NCI-H524 treated with DMSO at 0.1 percent for 48 hours (cell line): ENCODE measurements around the gene CEP131.
"Not testable (repeated sequence)": the region's sequence is repeated elsewhere in the genome, so short reads cannot be mapped to it uniquely, and the experiment has no call there.

Source experiments
- DNase-seq: peaks from one replicate; lab custom pipeline; 2025; lab: John Stamatoyannopoulos, UW

Gene CEP131

DNA sequence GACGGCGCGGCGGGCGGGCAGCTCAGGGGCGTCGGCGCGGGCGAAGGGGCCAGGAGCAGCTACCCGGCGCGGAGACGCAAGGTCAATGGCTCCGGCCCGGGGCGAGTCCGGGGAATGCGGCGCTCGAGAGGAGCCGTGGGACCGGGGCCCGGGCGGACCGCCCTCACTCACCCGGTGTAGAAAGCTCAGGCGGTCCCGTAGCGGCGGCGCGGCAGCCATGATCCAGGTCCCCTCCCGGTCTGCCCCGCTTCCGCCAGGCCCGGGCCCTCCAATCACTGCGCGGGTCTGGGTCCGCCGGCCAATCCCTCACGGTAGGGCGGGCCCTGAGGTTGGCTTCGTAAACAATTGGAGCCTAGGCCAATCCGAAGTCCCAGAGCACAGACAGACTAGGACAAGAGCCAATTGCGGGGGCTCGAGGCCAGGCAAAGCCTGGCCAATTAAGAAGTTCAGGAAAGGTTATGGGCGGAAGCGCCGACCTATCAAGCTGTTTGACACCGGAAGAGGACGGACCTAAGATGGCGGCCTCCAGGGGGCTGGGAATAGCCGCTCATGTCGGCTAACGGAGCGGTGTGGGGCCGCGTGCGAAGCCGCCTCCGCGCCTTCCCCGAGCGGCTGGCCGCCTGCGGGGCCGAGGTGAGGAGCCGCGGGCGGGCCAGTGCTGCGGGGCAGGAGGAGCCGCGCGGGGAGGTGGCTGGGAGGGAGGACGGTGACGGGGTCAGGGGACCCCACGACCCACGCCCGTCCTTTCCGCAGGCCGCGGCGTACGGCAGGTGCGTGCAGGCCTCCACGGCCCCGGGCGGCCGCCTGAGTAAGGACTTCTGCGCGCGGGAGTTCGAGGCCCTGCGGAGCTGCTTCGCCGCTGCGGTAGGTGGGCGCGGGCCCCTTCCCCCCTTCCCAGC, 16.3 kb upstream of the CEP131 start, which contains the start of the genes NDUFAF8 and TEPSIN:
TSS of gene NDUFAF8 (plus strand) at position 504 of the 899 bp plus-strand sequence. CDS start at position 550, 46 bp downstream.
TSS of gene TEPSIN (minus strand) at position 241 of the 899 bp plus-strand sequence. CDS start at position 219, 22 bp downstream.
- peak; percentile 100 for DNase-seq

DNA sequence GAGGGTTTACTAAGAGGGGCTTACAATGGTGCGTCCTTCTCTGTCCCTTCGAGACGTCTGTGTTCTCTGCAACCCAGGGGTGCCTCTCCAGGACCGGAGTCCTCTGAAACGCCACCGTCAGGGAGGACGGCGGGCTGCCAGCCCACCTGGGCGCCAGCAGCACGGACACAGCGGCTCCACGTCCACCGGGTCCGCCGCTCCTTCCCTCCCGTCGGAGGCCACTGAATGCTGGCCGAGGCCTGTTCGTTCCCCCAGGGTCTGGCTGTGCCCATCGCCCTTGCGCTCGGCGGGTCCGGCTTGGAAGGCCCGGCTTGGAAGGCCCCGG, 15.7 kb upstream of the CEP131 start:
- no peak for DNase-seq

DNA sequence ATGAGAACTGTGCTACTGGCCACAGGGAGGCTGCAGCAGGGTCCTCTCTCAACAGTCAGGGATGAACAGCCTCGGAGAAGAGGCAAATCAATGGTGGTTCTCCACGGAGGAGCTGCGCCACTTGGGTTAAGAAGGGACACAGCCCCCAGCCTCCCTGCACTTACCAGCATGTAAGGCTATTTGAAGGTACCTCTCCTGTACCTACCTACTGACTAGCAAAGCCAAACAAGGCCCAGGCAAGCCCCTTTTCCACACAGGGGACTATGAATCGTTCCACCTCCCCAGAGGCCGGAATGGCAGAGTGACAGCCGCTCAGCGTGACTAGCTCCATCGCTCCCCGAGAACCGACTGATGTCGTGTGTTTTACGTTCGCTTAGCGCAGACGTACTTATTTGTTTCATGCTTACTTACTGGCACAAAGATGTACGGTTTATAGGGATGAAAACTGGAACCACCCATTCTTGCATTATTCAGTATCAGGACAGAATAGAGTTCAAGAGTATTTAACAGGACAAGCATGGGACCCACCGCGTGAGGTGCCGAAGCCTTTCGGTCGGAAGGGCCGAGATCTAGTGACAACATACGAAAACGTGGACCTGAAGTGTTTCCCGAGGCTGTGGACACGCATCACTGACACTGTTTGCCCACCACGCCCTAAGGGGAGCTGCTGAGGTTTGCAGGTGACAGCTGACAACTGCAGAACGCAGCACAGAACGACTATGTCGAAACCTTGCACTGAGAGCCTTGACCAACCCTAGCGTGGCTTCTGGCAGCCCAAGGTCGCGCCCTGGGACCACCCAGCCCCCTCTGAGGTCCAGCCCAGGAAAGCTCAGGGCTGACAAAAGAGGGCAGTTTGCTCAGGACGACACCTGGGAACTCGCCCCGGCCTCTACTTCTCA, 15.1 kb upstream of the CEP131 start:
- no peak for DNase-seq

DNA sequence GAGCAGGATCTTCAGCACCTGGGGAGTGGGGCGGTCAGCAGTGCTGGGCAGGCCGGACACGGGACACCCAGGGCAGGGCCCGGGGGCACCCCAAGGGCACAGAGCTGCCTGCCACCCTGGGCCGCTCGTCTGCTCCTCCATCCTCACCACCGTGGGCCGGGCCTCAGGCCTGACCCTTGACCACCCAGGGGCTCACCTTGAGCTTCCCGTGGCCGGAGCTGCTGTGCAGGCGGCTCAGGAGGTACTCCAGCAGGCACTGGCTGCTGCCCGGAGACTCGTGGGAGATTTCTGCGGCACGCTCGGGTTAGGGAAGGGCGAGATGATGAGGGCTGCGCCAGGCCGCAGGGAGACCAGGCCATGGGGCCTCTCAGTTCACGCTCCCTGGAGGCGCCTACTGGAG, 14.0 kb upstream of the CEP131 start:
- DNase-seq = no peak

DNA sequence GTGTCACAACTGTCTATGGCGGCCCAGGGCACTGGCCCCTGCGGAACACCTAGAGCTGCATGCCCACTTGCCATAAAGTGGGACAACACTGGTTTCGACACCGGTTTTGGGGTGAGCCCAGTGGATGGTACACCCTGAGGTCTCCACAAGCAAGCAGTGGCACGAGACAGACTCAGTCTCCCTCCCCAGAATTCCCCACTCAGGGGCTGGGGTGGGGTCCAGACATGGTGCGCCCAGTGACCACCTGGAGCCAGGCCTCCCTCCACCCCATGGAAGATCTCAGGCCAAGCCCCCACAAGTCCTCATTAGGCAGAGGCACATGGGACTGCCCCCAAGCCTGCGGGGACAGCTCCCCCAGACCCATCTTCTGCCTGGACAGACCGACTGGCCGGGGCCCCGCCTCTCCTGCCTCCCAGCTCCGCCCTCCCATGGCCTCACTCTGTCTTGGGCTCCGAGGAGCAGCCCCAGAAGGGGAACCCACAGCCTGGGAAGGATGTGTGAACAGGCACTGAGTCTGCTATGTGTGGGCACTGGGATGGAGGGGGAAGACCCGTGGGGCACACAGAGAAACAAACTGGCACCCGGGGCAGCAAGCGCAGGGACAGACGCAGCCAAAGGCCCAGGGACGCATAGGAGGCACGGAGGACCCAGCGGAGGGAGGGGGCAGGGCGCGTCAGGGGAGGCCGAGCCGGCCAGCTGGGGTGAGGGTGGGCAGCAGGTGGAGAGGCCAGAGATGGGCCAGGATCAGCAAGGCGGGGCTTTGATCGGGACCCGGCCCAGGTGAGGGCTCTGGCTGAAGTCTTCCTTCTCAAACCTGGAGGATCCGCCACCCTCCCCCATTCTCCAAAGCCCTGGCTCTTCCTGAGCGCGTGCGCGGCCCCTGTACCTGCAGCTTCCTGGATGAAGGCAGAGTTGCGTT, 13.3 kb upstream of the CEP131 start:
- DNase-seq = no peak

DNA sequence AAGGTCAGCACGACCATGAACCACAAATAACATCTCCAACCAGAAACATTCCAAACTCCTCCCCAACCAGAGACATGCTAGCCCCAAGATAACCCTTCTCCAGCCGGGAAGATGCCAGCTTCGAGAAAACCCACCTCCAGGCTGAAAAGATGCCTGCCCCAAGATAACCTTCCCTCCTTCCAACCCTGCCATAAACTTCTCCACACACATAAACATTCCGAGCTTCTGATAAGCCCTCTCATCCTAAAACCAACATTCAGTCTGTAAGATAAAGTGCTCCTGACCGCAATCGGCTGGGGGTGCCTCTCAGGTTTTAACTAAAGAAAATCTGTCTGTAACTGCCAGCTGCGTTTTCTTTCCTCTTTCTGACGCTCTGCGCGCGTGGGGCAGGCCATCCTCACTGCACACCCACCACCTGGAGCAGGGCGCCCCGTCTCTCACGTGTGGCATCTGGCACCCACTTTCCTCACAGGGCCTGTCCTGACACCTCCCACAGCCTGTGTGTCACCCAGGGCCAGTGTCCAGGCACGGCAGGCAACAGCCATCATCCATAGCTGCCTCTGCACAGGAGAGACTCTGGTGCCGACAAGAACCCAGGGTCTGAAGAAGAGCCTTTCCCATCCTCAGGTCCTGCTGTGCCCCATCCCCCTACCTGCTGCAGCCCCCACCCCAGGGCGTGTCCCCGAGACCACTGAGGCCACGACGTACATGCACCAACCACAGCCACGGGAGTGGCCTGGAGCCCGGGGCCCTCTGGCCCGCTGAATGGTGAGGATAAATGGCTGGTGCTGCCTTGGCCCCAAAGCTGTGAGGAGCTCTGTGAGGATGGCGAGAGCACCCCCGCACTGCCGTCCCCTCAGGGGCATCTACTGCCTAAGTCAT, 12.4 kb upstream of the CEP131 start:
- DNase-seq = no peak

DNA sequence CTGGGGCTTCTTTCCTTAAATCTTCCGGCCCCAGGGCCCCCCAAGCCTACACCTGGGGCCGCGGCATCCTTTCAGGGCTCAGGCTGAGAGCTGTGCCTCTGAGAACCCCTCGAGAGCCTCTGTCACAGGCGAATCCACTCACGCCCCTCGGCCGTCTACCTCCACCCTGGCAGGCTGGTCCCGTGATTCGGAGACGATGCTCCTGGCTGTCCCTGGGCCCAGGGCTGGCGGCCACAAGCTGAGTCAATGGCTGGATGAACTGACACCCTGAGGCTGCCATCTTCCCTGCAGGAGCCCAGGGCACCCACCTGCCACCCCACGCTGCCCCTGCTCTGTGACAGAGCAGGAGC, 11.7 kb upstream of the CEP131 start:
- no peak for DNase-seq

DNA sequence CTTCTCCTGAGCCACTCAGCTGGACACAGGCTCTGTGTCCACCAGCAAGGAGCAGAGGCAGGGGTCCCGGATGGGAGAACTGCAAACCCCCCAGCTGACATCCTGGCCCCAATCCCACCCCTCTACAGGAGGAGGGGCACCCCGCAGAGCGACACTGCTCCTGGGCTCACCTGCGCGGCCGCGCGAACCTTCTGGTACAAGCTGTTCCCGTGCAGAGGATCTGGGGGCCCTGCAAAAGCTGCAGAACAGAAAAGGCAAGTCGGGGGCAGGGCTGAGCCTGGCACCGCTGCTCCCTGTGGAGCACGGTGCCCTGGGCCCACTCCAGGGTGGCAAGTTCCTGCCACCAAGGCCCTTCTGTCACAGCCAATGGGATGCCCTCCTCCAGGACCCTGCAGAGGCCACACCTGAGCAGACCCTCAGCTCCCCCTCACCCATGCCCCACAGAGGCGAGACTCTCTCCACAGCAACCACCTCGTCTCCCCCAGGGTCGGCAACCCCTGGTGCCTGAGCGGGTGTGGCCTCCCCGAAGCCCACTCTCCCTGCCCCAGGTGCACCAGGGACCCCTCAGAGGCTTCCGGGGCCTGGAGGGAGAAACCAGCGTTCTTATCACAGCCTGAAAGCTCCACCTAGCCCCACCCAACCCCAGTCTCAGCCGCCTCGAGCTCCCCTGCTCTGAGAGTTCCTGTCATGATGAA, 11.2 kb upstream of the CEP131 start:
- no peak for DNase-seq

DNA sequence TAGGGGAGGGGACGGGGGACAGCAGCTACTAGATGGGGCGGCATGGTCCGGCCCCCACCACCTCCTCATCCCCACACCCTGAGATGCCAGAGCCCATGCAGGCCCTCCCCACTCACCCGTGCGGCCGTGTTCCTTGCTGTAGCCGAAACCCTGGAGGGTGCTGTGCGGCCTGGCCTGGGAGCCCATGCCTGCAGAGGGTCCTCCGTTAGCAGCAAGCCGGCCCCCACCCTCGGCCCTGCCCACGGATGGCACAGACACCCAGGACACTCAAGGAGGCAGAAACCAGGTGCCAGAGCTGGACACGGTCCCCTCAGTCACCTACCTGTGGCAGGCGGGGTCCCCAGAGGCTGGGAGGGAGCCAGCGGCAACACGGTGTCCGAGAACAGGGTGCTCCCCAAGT, 10.6 kb upstream of the CEP131 start:
- DNase-seq = no peak

DNA sequence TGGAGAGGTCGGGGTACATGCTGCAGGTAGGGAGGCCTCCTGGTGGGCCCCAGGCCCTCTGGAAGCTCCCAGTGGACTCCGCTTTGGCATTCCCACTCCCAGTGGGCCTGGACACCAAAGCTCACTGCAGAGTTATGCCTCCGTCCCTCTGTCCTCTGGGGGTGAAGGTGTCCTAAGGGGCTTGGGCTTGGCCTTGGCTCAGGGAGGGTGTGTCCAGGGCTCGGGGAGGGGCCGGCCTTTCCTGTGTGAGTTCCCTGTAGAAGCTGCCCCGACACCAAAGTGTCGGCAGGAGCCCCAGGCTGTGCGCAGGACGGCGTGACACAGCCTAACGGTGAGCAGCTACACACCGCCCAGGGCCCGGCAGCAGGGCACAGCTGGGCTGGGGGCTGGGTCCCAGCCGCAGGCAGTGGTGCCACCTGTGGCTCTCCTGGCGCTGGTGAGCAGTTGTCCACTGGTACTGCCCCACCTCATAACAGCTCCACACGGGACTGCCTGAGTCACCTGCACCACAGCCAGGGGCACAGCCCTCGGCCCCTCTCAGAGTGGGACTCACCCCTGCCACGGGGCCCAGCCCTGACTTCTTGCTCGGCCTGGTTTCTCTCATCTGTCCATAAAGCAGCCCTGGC, 10.0 kb upstream of the CEP131 start:
- DNase-seq = no peak

DNA sequence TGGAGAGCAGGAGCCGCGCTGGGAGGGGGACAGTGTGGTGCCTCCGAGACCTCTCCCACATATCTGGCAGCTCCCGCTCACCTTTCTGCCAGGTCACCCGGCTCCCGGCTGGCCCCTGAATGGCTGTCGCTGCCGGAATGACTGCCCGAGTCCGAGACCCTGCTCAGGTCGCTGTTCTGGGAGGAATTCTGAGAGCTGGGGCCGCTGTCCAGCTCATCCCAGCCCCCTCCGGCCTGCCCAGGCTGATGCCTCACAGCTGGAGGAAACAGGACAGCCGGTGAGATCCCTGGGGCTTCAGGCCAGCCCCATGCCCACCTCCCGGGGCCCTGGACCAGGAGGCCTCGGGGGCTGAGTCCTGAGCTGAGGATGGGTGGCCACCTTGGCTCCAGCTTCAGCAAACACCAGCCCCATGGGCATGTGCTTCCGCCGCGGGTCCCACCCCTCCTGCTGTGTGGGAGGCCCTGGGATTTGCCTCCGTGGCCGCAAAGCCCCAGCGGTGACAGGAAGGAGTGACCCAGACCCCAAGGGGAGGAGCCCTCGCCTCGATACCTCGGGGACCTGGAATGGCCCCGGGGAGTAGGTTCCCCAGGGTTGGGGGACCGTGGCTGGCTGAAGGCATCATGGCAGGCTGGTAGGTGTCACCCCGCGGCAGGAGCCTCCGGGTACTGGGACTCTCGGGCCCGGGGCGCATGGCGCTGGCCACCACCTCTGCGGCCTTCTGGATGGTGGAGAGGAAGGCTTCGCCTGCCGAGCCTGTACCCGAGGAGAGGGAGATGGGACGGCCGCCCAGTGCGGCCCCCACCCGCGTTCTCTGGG, 9.2 kb upstream of the CEP131 start:
- DNase-seq = no peak

DNA sequence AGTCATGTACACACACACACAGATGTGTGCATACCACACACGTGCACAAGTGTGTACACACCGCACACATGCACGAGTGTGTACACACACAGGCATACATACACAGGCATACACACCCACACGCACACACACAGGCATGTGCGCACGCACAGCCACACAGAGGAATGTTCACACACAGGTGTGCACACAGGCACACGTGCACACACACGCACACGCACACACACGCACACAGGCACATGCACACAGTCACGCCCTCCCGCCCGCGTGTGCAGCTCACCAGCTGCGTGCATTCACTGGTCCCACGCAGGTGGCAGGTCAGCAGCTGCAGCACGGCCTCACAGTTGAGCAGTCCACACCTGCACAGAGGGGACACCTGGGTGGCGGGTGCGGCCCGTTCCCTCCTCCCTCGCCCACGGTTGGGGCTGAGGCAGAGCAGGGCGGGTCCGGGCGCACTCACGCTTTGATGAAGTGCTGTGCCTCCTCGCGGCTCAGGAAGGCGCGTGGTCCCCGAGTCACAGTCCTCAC, 8.4 kb upstream of the CEP131 start:
- DNase-seq = no peak

DNA sequence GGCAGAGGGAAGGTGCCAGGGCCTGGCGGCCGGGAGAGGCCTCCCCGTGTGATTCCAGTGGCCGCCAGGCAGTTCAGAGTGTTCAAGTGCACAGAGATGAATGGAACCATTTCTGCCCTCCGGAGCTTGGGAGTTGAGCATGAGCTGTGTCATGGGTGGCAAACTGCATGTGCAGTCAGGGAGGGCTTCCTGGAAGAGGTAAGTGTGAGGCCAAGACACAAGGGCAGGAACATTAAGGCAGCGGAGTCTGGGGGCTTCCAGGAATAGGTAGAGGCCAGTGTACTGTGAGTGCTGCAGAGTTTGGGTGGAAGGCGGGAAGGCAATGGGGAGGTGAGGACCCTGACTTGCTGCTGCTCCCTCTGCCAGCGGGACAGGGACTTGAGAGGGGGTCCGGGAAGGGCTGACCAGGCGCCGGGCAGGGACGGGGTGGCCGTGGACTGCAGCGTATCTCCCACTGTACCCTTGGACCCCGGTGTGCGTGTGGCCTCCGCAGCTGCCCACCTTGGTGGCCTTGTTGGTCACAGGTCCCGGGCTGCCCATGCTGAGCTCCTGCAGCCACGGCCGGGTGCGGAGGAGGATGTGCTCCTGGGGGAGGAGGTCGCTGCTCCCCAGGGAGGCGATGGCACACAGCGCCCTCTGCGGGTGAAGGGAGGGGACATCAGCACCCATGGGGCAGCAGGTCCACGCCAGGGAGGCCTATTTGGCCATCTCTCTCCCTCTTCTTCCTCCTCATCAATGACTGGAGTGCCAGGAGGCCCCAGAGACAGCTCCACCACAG, 7.5 kb upstream of the CEP131 start:
- no peak for DNase-seq

DNA sequence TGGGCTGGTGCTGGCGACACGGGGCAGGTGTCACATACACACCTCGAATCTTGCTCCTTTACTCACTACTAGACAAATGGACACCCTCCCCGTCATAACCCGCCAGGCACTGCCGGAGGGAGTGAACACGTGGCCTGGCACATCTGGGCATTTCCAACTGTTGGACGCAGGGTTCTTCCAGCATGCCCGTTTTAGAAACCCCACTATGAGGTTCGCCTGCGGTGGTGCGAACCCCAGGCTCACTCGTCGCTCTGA, 6.8 kb upstream of the CEP131 start:
- no peak for DNase-seq

DNA sequence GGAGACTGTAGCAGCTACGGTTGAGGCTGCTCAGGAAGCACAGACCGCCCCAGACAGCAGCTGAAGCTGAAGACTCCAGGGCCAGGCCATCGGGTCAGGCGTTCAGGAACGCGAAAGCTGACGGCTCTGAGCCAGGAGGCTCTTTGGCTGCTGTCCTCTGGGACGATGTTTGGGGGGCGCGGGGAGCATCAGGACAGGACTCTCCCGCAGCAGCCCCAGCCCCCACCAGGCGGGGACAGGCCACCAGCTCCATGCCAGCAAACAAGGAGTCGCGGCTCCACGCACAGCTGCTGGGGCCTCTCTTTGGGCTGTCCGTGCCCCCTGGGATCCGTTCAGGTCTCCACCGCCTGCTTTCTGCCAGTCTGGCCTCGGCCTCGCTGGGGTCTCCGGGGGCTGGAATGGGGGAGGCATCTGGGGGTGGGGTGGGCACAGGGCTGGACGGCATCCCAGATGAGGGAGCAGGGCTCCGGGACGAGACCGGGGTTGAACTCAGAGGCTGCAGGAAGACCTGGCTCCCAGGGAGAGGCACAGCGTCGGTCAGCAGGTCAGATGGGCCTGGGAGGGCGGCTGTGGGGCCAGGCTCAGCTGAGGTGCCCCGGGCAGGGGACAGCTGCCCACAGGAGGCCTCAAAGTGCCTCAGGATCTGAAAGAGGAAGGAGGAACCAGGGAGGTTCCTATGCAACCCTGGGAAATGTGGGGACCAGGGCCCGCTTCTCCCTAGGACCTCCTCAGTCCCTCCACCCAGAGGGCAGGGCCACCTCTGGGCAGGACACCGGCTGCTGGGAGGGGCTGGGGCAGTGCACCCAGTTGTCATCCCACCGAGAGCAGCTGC, 6.3 kb upstream of the CEP131 start:
- no peak for DNase-seq

DNA sequence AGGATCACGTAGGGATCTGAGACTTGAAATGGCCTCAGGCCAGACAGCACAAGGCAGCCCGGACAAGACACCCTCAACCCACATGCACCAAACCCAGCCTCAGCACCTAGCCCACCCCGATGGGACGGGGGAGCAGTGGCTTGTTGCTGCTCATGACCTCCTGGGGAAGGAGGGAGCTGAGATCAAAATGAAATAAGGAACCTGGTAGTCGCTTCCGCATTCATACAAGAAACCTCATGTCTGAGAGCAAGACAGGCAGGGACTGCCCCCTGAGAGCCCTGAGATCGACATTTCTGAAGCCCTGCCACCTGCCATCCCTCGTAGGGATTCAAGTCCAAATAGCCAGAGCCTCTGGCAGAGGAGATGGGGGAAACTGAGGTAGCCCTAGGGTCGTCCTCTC, 5.7 kb upstream of the CEP131 start:
- DNase-seq = no peak

DNA sequence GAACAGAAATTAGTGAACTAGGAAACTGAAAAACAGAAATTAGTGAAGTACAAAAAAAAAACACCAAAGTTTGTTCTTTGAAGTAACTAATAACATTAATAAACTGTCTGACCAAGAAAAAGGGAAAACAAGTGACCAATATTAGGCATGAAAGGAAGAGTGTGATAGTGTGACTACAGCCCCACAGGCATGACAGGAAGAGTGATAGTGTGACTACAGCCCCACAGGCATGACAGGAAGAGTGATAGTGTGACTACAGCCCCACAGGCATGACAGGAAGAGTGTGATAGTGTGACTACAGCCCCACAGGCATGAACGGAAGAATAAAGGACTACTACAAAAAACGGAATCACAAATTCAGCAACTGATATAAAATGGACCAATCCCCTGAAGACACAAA, 4.9 kb upstream of the CEP131 start:
- not testable (repeated sequence) for DNase-seq
